HepG2 (cell line): ENCODE results near the gene SLC29A1. TPM values are rescaled to one million over a fixed set of nuclear protein-coding genes. Genes with fewer than 3 reads are reported as not detected.

Experiments used
- ATF6 ChIP-seq: sonication (generic); formaldehyde crosslinking; conservative IDR thresholded peaks from 2 replicates; pipeline ENCODE4 v1.4.0; 2020; ENCODE audit warnings: missing genetic modification reagents
- CHD4 ChIP-seq: fragments of 200-600 bp; sonication (generic); IDR thresholded peaks from 2 replicates; pipeline ENCODE4 v1.7.0; 2017; ENCODE audit warnings: mild to moderate bottlenecking, low read length, borderline replicate concordance
- FOXA1 ChIP-seq, 2 experiments: fragments of 450-650 bp in 1 of 2; sonication (generic) in 1 of 2; formaldehyde crosslinking in 1 of 2; IDR thresholded peaks; 2 replicates each; pipeline versions ENCODE4 v1.4.0 to v1.6.1; 2016 to 2020; ENCODE audit warnings: missing genetic modification reagents in 1 of 2
- HMGA1 ChIP-seq: sonication (generic); formaldehyde crosslinking; conservative IDR thresholded peaks from 2 replicates; pipeline ENCODE4 v1.4.0; 2020; ENCODE audit warnings: missing genetic modification reagents
- IKZF5 ChIP-seq: IDR thresholded peaks from 2 replicates; pipeline ENCODE4 v1.6.1; 2018; ENCODE audit warnings: missing genetic modification reagents, mild to moderate bottlenecking, missing compliant biosample characterization
- MAFF ChIP-seq: IDR thresholded peaks from 2 replicates; pipeline ENCODE4 v1.6.1; 2011; ENCODE audit warnings: low read depth, low read length, improper control_type of control experiment
- PHF5A ChIP-seq: IDR thresholded peaks from one replicate; pipeline ENCODE4 v1.6.1; 2018; ENCODE audit warnings: low read depth, missing genetic modification reagents; ENCODE audit not compliant: unreplicated experiment
- POLR2AphosphoS2 ChIP-seq: IDR thresholded peaks from 2 replicates; pipeline ENCODE4 v1.6.1; 2011; ENCODE audit warnings: low read depth, low read length, improper control_type of control experiment
- PTBP1 ChIP-seq: fragments of 200-400 bp; formaldehyde crosslinking; IDR thresholded peaks from 2 replicates; pipeline ENCODE4 v1.6.1; 2018; ENCODE audit warnings: low read length, low read depth; ENCODE audit not compliant: poor library complexity, severe bottlenecking
- RBM39 ChIP-seq: fragments of 200-400 bp; formaldehyde crosslinking; IDR thresholded peaks from one replicate; pipeline ENCODE4 v1.6.1; 2018; ENCODE audit warnings: antibody characterized with exemption, mild to moderate bottlenecking, low read depth, low read length; ENCODE audit not compliant: poor library complexity, severe bottlenecking
- SNAPC2 ChIP-seq: sonication (generic); formaldehyde crosslinking; IDR thresholded peaks from 2 replicates; pipeline ENCODE4 v1.8.1; 2022; ENCODE audit warnings: mild to moderate bottlenecking, missing genetic modification reagents
- STAT5B ChIP-seq: sonication (generic); formaldehyde crosslinking; IDR thresholded peaks from 2 replicates; pipeline ENCODE4 v1.4.0; 2020; ENCODE audit warnings: missing genetic modification reagents
- SYNCRIP ChIP-seq: fragments of 200-400 bp; formaldehyde crosslinking; IDR thresholded peaks from 2 replicates; pipeline ENCODE4 v1.6.1; 2018; ENCODE audit warnings: mild to moderate bottlenecking, low read depth, low read length; ENCODE audit not compliant: insufficient read depth
- YY1 ChIP-seq: IDR thresholded peaks from 2 replicates; pipeline ENCODE4 v1.6.1; 2011; ENCODE audit warnings: low read length, low read depth, moderate library complexity, mild to moderate bottlenecking; ENCODE audit not compliant: insufficient read depth, insufficient replicate concordance
- ZNF17 ChIP-seq: sonication (generic); formaldehyde crosslinking; IDR thresholded peaks from 2 replicates; pipeline ENCODE4 v1.5.0; 2020; ENCODE audit warnings: mild to moderate bottlenecking, missing genetic modification reagents
- ZNF180 ChIP-seq: sonication (generic); formaldehyde crosslinking; IDR thresholded peaks from 2 replicates; pipeline ENCODE4 v1.4.0; 2020; ENCODE audit warnings: low read depth, missing genetic modification reagents, borderline replicate concordance
- ZNF30 ChIP-seq: sonication (generic); formaldehyde crosslinking; IDR thresholded peaks from 2 replicates; pipeline ENCODE4 v1.5.0; 2020; ENCODE audit warnings: mild to moderate bottlenecking, missing genetic modification reagents
- ZNF317 ChIP-seq: sonication (generic); formaldehyde crosslinking; IDR thresholded peaks from 2 replicates; pipeline ENCODE4 v1.5.0; 2020; ENCODE audit warnings: mild to moderate bottlenecking, missing genetic modification reagents
- ZNF552 ChIP-seq: sonication (generic); formaldehyde crosslinking; IDR thresholded peaks from 2 replicates; pipeline ENCODE4 v1.9.0; 2022; ENCODE audit warnings: missing genetic modification reagents, mild to moderate bottlenecking, borderline replicate concordance
- ZNF782 ChIP-seq: sonication (generic); formaldehyde crosslinking; IDR thresholded peaks from 2 replicates; pipeline ENCODE4 v1.4.0; 2020; ENCODE audit warnings: missing genetic modification reagents, mild to moderate bottlenecking, borderline replicate concordance
- polyA plus RNA-seq, 8 experiments: library from polyadenylated mRNA; depleted of rRNA in 3 of 8; stranded (reverse) in 7 of 8; unstranded in 1 of 8; fragments of >200 nt; fragmentation: Illumina TruSeq in 4 of 8; extraction: Trizol in 4 of 8; gene quantifications; 2 replicates each; pipeline versions ENCODE4 v1.2.1 to v1.2.3, GENCODE V29; 2011 to 2016; ENCODE audit warnings: low read depth in 4 of 8, missing spikeins in 1 of 8, mixed read lengths in 1 of 8; ENCODE audit not compliant: insufficient read depth in 1 of 8
- total RNA-seq, 5 experiments: library from RNA; depleted of rRNA; stranded (reverse); fragments of >200 nt; fragmentation: Illumina TruSeq; extraction: Trizol; gene quantifications; 2 replicates each; pipeline ENCODE4 v1.2.3, GENCODE V29; 2016; ENCODE audit warnings: low read depth in 1 of 5
- TF ChIP-seq, protein P1 (sequence below): sonication (generic); formaldehyde crosslinking; IDR thresholded peaks from 2 replicates; pipeline ENCODE4 v1.5.1; 2020; ENCODE audit warnings: mild to moderate bottlenecking, missing genetic modification reagents

The SLC29A1 gene
- total and polyA plus RNA-seq, 2 of the 13 experiments (the other 11 are each of a cell fraction or from before 2014, with no cell fraction given), result 43.2 to 106 TPM

DNA sequence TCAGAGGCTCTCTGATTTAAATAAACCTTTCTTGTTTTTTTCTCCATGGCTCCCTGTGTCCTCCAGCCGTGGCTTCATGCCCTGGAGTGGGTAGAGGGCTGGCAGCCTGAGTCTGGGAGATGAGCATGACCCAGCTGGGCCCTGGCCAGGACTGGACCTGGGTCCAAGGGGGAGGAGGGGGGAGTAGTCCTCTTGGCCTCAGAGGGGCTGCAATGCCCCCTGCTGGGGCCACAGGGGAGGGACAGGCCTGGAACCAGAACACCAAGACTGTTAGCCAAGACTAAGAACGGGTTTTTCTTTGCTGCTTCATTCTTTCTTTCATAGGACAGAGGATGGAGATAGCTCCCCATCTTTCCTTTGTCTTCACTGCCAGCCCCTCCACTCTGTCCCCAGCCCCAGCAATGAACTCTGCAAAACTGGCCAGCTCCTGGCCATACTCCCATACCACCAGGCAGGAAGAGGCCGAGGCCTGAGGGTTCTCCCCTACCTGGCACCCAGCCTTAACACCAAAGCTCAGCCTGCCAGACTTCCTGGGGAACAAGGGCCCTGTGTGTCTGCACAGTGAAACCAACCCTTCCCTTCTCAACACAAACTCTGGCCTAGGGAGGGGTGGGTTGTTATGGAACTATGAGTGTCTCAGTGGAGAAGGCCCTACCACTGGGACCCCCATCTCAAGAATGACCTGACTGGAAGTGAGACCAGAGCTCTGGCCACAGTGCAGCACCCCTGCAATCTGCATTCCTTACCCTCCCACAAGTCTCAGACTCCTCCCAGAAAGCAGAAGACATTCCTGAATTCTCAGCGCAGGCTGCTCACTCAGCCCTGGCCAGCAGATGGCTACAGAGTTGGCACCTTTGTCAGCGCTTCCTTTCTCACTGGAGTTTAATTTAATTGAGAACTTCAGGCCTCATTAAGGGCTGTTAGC, 11.0 kb downstream of the SLC29A1 start (continued):
- TF ChIP-seq, protein P1, sequence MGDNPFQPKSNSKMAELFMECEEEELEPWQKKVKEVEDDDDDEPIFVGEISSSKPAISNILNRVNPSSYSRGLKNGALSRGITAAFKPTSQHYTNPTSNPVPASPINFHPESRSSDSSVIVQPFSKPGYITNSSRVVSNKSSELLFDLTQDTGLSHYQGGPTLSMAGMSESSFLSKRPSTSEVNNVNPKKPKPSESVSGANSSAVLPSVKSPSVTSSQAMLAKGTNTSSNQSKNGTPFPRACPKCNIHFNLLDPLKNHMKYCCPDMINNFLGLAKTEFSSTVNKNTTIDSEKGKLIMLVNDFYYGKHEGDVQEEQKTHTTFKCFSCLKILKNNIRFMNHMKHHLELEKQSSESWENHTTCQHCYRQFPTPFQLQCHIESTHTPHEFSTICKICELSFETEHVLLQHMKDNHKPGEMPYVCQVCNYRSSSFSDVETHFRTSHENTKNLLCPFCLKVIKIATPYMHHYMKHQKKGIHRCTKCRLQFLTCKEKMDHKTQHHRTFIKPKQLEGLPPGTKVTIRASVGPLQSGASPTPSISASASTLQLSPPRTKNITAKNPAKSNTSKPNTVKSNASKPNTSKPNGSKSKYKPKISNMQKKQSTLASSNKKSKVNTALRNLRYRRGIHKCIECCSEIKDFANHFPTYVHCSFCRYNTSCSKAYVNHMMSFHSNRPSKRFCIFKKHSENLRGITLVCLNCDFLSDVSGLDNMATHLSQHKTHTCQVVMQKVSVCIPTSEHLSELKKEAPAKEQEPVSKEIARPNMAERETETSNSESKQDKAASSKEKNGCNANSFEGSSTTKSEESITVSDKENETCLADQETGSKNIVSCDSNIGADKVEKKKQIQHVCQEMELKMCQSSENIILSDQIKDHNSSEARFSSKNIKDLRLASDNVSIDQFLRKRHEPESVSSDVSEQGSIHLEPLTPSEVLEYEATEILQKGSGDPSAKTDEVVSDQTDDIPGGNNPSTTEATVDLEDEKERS (CRISPR knock-in tag), result no peak
- no peak for TF ChIP-seq SYNCRIP
- TF ChIP-seq STAT5B, result no peak
- no peak for TF ChIP-seq ZNF317 (CRISPR knock-in tag)
- peak; percentile 53 for TF ChIP-seq YY1
- TF ChIP-seq ZNF180 (CRISPR knock-in tag), result no peak
- TF ChIP-seq POLR2AphosphoS2, result no peak
- no peak for TF ChIP-seq ATF6 (CRISPR knock-in tag)
- peak; percentile 68; the same call in 1 of the 2 replicates for TF ChIP-seq IKZF5 (CRISPR knock-in tag)
- TF ChIP-seq ZNF17 (CRISPR knock-in tag), result no peak
- peak; percentile 44; the same call in 1 of the 2 replicates for TF ChIP-seq CHD4
- TF ChIP-seq MAFF, result no peak
- TF ChIP-seq ZNF552 (CRISPR knock-in tag), result no peak
- TF ChIP-seq FOXA1 (IDR thresholded peaks at IDR 0.05), result no peak
- no peak for TF ChIP-seq FOXA1 (CRISPR knock-in tag; IDR thresholded peaks at IDR 0.05)
- TF ChIP-seq ZNF782, result no peak
- TF ChIP-seq RBM39, result peak; percentile 33
- TF ChIP-seq PTBP1, result no peak
- no peak for TF ChIP-seq HMGA1 (CRISPR knock-in tag)
- TF ChIP-seq ZNF30 (CRISPR knock-in tag), result 0 out of 2 replicates have a peak, but pooled peaks have one; percentile 34
- TF ChIP-seq PHF5A (CRISPR knock-in tag), result peak; percentile 68
- no peak for TF ChIP-seq SNAPC2
